ENCODE results near the gene DAB2IP. TPM values are rescaled to one million over a fixed set of nuclear protein-coding genes. Genes with fewer than 3 reads are reported as not detected.

The DAB2IP gene
- total and polyA plus RNA-seq, 2 donors from 2014 or later: 33.8 to 105 TPM

DNA sequence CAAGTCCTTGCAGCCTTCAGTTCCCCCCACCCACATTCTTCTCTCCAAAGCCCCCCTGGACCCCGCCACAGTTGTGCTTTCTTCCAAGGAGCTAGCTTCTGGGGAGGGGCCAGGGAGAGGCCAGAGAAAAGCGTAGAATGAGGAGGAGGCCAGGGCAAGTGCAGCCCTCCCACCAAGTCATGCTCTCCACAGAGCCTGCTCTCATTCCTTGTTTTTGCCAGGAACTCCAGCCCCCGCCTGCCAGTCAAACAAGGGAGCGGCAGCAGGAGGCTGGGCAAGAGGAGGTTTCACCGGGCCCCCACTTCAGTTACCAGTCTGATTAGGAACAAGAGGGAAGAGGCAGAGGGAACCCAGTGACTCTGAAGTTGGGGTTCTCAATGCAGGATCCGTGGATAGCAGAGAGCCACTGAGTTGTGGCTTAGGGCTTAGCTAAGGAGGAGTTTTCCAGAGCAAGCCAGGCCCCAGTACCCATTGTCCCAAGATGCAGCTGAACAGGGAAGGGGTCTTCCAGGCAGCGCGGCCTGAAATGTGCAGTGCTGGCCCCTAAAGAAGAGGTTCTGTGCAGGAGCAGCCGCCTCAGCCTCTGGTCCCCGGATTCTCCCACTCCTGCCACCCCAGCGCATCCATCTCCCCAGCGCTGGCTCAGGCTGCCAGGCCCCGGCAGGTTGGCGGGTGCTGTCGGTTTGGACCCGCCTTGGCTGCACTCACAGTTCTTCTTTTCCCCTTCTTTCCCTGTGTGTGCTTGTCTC is 120.6 kb downstream of the DAB2IP start:
- H3K4me1 ChIP-seq (ENCODE audit: control insufficient read depth in 2 of 3, insufficient read depth in 2 of 3, low read depth in 1 of 3, low read length in 3 of 3): peaks cover 0 to 3% (median 0%) of the 10 kb centered on the region in 3 donors
- peaks cover 7 to 73% (median 54%) of the 10 kb centered on the region in 3 donors for H3K36me3 ChIP-seq (ENCODE audit: control insufficient read depth in 2 of 3, insufficient read depth in 3 of 3, low read length in 3 of 3)
- H3K9ac ChIP-seq (ENCODE audit: low read length in 3 of 3): no peak overlapping the region
- intact Hi-C loops (cut with DNase I): no loop called here
- no peak for FAIRE-seq
- TF ChIP-seq, protein P1, sequence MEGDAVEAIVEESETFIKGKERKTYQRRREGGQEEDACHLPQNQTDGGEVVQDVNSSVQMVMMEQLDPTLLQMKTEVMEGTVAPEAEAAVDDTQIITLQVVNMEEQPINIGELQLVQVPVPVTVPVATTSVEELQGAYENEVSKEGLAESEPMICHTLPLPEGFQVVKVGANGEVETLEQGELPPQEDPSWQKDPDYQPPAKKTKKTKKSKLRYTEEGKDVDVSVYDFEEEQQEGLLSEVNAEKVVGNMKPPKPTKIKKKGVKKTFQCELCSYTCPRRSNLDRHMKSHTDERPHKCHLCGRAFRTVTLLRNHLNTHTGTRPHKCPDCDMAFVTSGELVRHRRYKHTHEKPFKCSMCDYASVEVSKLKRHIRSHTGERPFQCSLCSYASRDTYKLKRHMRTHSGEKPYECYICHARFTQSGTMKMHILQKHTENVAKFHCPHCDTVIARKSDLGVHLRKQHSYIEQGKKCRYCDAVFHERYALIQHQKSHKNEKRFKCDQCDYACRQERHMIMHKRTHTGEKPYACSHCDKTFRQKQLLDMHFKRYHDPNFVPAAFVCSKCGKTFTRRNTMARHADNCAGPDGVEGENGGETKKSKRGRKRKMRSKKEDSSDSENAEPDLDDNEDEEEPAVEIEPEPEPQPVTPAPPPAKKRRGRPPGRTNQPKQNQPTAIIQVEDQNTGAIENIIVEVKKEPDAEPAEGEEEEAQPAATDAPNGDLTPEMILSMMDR (IDR thresholded peaks at IDR 0.05; ENCODE audit: borderline replicate concordance, extremely low read depth, insufficient read depth): no peak
- no peak overlapping the region for H3K4me3 ChIP-seq (ENCODE audit: low read length in 3 of 3)
- H3K9me3 ChIP-seq (ENCODE audit: control insufficient read depth in 2 of 3, insufficient read depth in 1 of 3, low read length in 3 of 3): no peaks in the 10 kb centered on the region
- no peak overlapping the region for H3K27ac ChIP-seq (ENCODE audit: low read depth in 2 of 2, low read length in 2 of 2)
- no peaks in the 10 kb centered on the region for H3K27me3 ChIP-seq (ENCODE audit: control insufficient read depth, insufficient read depth, low read length)
- peak in 1 of 5 donors; percentile 56 for DNase-seq

DNA sequence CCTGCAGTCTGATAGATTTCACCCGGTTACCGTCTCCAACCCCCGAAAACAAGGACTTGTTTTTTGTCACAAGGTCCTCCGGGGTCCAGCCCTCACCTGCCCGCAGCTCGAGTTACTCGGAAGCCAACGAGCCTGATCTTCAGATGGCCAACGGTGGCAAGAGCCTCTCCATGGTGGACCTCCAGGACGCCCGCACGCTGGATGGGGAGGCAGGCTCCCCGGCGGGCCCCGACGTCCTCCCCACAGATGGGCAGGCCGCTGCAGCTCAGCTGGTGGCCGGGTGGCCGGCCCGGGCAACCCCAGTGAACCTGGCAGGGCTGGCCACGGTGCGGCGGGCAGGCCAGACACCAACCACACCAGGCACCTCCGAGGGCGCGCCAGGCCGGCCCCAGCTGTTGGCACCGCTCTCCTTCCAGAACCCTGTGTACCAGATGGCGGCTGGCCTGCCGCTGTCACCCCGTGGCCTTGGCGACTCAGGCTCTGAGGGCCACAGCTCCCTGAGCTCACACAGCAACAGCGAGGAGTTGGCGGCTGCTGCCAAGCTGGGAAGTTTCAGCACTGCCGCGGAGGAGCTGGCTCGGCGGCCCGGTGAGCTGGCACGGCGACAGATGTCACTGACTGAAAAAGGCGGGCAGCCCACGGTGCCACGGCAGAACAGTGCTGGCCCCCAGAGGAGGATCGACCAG is 121.3 kb downstream of the DAB2IP start:
- no peak overlapping the region for H3K27ac ChIP-seq (ENCODE audit: low read depth in 2 of 2, low read length in 2 of 2)
- TF ChIP-seq, protein P1 (IDR thresholded peaks at IDR 0.05; ENCODE audit: borderline replicate concordance, extremely low read depth, insufficient read depth): no peak
- no peaks in the 10 kb centered on the region for H3K9me3 ChIP-seq (ENCODE audit: control insufficient read depth in 2 of 3, insufficient read depth in 1 of 3, low read length in 3 of 3)
- H3K9ac ChIP-seq (ENCODE audit: low read length in 3 of 3): no peak overlapping the region
- peaks cover 0 to 3% (median 0%) of the 10 kb centered on the region in 3 donors for H3K4me1 ChIP-seq (ENCODE audit: control insufficient read depth in 2 of 3, insufficient read depth in 2 of 3, low read depth in 1 of 3, low read length in 3 of 3)
- no peak overlapping the region for H3K4me3 ChIP-seq (ENCODE audit: low read length in 3 of 3)
- FAIRE-seq: no peak
- DNase-seq: peak in 1 of 5 donors; percentile 80
- H3K27me3 ChIP-seq (ENCODE audit: control insufficient read depth, insufficient read depth, low read length): no peaks in the 10 kb centered on the region
- H3K36me3 ChIP-seq (ENCODE audit: control insufficient read depth in 2 of 3, insufficient read depth in 3 of 3, low read length in 3 of 3): peaks cover 7 to 69% (median 50%) of the 10 kb centered on the region in 3 donors
- intact Hi-C loops (cut with DNase I): no loop called here

DNA sequence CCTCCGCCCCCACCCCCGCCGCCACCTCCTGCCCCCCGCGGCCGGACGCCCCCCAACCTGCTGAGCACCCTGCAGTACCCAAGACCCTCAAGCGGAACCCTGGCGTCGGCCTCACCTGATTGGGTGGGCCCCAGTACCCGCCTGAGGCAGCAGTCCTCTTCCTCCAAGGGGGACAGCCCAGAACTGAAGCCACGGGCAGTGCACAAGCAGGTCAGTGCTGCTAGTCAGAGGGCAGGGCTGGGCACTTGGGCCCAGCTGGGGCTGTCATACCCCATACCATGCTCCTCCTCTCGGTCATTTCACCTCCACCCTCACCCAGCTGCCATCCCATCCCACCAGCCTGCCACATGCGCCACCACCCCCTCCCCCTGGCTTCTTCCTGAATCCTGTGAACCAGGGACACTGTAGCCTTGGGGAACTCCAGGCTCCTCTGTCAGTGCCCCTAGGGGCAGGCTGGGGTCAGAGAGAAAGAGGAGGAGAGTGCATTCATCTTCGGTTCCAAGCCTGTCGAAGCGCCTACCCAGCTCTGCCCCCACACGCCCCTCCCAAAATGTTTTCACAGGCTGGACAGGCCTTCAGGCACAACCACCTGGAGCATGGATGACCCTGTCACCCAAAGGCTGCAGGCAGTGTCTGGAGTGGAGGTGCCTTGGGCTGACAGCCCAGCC is 122.0 kb downstream of the DAB2IP start:
- intact Hi-C loops (cut with DNase I): no loop called here
- H3K27ac ChIP-seq (ENCODE audit: low read depth in 2 of 2, low read length in 2 of 2): no peak overlapping the region
- FAIRE-seq: no peak
- no peaks in the 10 kb centered on the region for H3K27me3 ChIP-seq (ENCODE audit: control insufficient read depth, insufficient read depth, low read length)
- no peak overlapping the region for H3K9ac ChIP-seq (ENCODE audit: low read length in 3 of 3)
- peaks cover 7 to 64% (median 50%) of the 10 kb centered on the region in 3 donors for H3K36me3 ChIP-seq (ENCODE audit: control insufficient read depth in 2 of 3, insufficient read depth in 3 of 3, low read length in 3 of 3)
- H3K4me1 ChIP-seq (ENCODE audit: control insufficient read depth in 2 of 3, insufficient read depth in 2 of 3, low read depth in 1 of 3, low read length in 3 of 3): peaks cover 0 to 3% (median 0%) of the 10 kb centered on the region in 3 donors
- H3K4me3 ChIP-seq (ENCODE audit: low read length in 3 of 3): no peak overlapping the region
- H3K9me3 ChIP-seq (ENCODE audit: control insufficient read depth in 2 of 3, insufficient read depth in 1 of 3, low read length in 3 of 3): peaks cover 0 to 4% (median 0%) of the 10 kb centered on the region in 3 donors
- TF ChIP-seq, protein P1 (IDR thresholded peaks at IDR 0.05; ENCODE audit: borderline replicate concordance, extremely low read depth, insufficient read depth): no peak
- DNase-seq: peak in 1 of 5 donors; percentile 74

All from kidney (tissue), 14 donors.